Fibroblast of skin of scalp (primary cell): ENCODE results near the gene PTGS1.
"Not testable (repeated sequence)": the region's sequence is repeated elsewhere in the genome, so short reads cannot be mapped to it uniquely, and the experiment has no call there.

Experiments
- DNase-seq: peaks from one replicate; pipeline ENCODE4 v3.0.0-alpha.2; 2013

Gene PTGS1

DNA sequence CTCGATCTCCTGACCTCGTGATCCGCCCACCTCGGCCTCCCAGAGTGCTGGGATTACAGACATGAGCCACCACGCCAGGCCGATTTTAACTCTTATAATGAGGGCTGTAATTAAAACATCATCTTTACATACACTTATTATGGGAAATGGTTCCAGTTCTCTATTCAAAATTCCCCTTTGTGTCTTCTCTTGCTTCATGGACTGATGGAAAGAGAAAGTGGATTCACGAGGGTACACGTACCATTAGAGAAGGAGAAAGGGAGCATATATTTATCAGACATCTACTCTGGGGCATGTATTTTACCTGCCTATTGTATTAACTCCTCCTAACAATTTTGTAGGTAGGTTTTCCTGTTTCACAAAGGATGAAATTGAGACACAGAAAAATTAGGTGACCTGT lies 31.1 kb downstream of the PTGS1 start:
- no peak for DNase-seq

DNA sequence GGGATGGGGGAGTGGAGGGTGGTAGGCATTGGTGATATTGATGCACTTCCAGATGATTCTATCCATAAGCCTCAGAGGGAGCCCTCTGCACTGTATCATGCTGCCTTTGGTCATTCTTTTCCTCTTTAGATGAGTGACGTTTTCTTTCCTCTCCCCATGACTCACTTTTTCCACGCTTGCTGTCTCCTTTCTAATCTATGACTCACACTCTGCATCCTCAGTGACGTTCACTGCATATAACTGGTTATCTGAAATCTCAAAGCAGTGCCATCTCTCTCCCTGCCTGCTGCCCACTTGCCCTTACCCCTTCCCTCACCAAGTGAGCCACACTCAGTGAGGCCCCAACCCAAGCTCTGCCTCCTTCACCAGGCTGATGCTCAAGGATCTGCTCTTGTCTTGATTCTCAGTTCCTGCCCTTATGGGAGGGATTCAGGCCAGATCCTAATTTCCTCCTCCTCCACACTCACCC lies 31.6 kb downstream of the PTGS1 start:
- peak; percentile 96 for DNase-seq

DNA sequence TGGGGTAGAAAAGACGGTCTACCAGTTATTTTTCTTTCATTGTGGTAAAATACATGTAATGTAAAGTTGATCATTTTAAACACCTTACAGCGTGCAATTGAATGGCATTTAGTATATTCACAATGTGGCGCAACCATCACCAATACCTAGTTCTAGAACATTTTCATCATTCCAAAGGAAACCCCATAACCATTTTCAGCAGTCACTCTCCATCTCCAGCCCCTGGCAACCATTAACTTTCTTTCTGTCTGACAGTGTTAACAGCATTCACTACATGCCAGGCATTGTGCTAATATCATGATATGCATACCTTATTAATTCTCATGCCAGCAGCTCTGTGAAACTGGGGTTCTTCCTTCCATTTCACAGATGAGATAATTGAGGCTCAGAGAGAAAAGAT lies 32.0 kb downstream of the PTGS1 start:
- peak; percentile 50 for DNase-seq

DNA sequence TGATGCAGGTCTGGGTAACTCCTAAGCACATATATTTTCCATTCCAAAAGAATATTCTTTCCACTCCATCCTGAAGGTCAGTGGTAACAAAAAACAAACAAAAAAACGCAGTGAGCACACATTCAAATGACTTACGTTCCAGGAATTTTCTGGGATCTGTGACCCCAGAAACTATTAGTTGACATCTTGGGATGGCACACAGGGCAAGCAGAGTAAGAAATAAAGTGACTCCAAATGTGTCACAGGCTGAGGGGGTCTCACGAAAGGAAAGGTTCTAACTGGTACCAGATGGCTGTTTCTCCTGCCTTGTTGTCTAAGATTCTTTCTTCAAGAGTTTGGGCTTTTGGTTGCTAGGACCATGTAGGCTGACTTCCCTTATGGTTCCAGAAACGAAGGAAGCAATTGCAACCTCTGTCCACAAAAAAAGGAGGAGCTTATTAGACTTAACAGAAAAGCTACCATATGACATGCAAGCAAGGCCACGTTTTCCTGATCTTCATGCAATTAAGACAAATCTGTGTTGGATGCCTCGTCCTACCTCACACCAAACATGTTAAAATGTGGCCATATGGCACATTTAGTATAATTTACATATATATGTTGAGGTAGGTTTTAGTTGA lies 32.7 kb downstream of the PTGS1 start:
- peak; percentile 49 for DNase-seq

DNA sequence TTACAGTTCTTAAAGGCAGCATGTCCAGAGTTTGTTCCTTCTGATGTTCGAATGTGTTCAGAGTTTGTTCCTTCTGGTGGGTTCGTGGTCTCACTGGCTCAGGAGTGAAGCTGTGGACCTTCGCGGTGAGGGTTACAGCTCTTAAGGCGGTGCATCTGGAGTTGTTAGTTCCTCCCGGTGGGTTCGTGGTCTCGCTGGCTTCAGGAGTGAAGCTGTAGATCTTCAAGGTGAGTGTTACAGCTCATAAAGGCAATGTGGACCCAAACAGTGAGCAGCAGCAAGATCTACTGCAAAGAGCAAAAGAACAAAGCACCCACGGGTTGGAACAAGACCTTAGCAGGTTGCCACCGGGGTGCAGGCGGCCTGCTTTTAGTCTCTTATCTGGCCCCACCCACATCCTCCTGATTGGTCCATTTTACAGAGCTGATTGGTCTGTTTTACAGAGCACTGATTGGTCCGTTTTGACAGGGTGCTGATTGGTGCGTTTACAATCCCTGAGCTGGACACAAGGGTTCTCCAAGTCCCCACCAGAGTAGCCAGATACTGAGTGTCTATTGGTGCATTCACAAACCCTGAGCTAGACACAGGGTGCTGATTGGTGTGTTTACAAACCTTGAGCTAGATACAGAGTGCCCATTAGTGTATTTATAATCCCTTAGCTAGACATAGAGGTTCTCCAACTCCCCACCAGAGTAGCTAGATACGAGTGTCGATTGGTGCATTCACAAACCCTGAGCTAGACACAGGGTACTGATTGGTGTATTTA lies 34.7 kb downstream of the PTGS1 start:
- DNase-seq, result not testable (repeated sequence)

DNA sequence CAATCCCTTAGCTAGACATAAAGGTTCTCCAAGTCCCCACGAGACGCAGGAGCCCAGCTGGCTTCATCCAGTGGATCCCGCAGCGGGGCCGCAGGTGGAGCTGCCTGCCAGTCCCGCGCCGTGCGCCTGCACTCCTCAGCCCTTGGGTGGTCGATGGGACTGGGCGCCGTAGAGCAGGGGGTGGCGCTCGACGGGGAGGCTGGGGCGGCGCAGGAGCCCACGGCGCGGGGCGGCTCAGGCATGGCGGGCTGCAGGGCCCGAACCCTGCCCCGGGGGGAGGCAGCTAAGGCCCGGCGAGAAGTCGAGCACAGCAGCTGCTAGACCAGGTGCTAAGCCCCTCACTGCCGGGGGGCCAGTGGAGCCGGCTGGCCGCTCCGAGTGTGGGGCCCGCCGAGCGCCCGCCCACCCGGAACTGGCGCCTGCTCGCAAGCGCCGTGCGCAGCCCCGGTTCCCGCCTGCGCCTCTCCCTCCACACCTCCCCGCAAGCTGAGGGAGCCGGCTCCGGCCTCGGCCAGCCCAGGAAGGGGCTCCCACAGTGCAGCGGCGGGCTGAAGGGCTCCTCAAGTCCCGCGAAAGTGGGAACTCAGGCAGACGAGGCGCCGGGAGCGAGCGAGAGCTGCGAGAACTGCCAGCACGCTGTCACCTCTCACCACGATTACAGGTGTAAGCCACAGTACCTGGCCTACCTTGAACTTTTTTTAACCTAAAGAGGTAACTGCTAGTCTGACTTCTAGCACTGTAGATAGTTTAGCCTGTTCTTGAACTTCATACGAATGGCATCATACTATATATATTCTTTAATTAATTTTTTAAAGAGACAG lies 35.5 kb downstream of the PTGS1 start:
- DNase-seq, result no peak

DNA sequence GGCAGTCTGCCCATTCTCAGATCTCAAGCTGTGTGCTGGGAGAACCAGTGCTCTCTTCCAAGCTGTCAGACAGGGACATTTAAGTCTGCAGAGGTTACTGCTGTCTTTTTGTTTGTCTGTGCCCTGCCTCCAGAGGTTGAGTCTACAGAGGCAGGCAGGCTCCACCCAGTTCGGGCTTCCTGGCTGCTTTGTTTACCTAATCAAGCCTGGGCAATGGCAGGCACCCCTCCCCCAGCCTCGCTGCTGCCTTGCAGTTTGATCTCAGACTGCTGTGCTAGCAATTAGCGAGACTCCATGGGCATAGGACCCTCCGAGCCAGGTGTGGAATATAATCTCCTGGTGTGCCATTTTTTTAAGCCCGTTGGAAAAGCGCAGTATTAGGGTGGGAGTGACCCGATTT lies 43.3 kb downstream of the PTGS1 start:
- not testable (repeated sequence) for DNase-seq

DNA sequence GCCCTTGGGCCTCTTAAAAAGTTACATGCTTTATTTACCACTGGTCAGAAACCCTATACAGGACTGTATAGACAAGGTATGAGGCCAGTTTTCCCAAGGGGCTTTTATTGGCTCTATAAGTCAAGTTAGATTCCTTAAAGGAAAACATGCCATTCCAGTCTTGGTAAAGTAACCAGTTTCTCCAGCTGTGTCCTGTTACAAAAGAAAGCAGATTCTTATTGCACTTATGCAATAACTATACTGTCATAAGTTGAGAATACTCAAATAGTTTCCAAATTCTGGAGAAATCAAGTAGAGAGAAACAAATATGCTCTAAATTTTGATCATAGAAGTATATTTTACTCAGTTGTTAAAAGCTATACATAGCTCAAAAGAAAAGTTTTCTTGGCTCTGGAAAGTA lies 47.2 kb downstream of the PTGS1 start:
- no peak for DNase-seq

DNA sequence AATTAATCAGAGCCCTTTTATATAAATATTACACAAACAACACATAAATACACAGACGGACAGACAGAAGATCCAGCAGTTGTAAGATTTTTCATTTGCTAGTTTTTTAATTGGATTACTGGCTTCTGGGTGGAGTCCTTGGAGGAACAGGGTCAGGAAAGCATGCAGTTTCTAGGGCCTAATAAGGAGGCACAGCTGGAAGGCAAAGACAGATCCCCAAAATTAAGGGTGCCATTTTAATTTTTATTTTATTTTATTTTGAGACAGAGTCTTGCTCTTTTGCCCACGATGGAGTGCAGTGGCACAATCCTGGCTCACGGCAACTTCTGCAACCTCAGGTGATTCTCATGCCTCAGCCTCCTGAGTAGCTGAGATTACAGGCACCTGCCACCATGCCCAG lies 49.5 kb downstream of the PTGS1 start:
- no peak for DNase-seq

DNA sequence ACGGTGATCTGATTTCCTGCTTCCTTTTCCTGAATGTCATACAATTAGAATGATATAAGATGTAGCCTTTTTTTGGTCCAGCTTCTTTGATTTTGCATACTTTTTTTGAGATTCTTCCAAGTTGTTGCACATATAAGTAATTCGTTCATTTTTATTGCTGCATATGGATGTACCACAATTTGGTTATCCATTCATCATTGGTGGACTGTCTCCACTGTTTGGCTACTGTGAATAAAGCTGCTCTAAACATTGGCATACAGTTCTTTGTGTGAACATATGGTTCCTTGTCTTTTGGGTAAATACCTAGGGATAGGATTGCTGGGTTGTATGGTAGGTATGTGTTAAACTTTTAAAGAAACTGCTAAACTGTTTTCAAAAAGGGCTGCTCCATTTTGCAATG lies 54.3 kb downstream of the PTGS1 start:
- DNase-seq, result no peak

DNA sequence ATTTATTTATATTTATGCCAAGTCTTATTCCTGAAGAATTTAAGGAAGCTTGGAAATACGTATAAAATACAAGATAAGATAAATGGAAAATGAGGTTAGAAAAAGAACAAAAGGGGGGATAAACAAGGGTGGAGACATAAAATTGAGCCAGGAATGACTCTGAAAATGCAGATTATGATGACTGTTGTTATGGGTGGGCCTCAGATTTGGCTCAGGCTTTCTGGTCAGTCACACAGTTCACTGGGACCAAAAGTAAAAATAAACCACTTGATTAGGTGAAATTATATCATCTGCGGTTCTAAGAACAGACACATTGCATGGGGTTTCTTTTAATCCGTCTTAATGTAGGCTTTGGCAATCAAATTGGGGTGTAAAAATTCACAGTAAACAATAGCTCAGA lies 55.9 kb downstream of the PTGS1 start:
- no peak for DNase-seq

DNA sequence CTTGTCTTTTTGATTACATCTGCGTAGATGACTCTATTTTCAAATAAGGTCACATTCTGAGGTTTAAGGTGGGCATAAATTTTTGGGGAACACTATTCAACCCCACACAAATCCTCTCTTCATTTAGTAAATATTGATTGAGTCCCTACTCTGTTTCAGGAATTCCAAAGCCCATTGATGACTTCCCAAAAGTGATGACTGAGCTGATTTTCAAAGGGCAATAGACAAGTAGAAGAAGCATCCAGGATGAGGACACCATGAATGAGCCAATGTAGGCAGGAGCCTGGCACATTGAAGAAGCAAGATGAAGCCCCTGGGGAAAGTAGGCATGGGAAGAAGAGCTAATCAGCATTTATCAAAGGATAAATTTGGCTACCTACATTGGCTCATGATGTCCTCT lies 71.7 kb downstream of the PTGS1 start:
- no peak for DNase-seq

DNA sequence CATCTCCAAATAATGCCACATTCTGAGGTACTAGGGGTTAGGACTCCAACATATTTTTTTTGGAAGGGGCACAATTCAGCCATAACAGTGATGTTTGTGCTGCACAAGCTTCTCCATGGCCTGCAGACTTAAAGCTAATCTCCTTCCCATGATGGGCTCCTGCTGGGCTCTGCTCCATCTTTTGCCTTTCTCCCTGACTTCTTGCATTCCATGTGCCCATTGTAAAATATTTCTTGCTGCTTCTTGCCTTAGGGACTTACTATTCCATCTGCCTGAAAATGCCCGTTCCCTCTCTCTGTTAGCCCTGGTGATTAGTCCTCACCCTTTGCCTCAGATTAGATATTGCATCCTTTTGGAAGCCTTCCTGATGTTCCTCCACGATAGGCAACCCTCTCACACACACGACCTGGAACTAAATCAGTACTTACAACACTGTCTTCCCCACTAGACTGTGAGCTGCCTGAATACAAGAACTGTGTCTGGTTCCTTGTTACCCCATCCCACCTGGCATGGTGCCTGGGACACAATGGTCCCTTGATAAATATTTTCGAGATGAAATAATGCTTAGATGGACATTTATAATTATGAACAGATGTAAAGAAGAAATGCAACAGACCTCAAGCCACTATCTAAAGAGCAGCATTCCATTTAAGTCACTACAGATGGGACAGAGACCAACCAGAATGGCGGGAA lies 73.4 kb downstream of the PTGS1 start:
- peak; percentile 92 for DNase-seq
